OCI-LY3 (cell line): ENCODE data around the gene SHMT1.
"Not testable (repeated sequence)": the region's sequence is repeated elsewhere in the genome, so short reads cannot be mapped to it uniquely, and the experiment has no call there.

Source experiments
- H2AFZ ChIP-seq: fragments of 200-600, 300-600 bp; shearing (Covaris generic); 2 replicates; pipeline ENCODE4 v1.6.0; 2014; ENCODE audit warnings: antibody characterized with exemption, low read depth, low read length
- H3K27ac ChIP-seq: fragments of 200-600, 300-600 bp; sonication (generic); 2 replicates; pipeline ENCODE4 v1.5.1; 2014; ENCODE audit warnings: mild to moderate bottlenecking, low read length, moderate library complexity, mixed read lengths
- H3K27me3 ChIP-seq: fragments of 200-600, 300-600 bp; sonication (generic); 2 replicates; pipeline ENCODE4 v1.6.1; 2014; ENCODE audit warnings: low read depth, low read length, mixed read lengths
- H3K36me3 ChIP-seq: fragments of 200-600, 300-600 bp; sonication (generic); replicated peaks from 2 replicates; pipeline ENCODE3; 2014; ENCODE audit warnings: low read depth, low read length, mixed read lengths
- H3K4me1 ChIP-seq: fragments of 300-600, 200-600 bp; sonication (generic); 2 replicates; pipeline ENCODE4 v1.6.1; 2014; ENCODE audit warnings: low read length, mixed read lengths
- H3K4me2 ChIP-seq: fragments of 200-600, 300-600 bp; sonication (generic); 2 replicates; pipeline ENCODE4 v1.6.1; 2014; ENCODE audit warnings: low read length, mixed read lengths
- H3K4me3 ChIP-seq: fragments of 300-600, 200-600 bp; sonication (generic); 2 replicates; pipeline ENCODE4 v1.5.1; 2014; ENCODE audit warnings: antibody characterized with exemption, mild to moderate bottlenecking, low read length, moderate library complexity
- H3K79me2 ChIP-seq: fragments of 300-600, 200-600 bp; shearing (Covaris generic); 2 replicates; pipeline ENCODE4 v1.6.1; 2014; ENCODE audit warnings: mild to moderate bottlenecking, low read length, mixed read lengths
- H3K9ac ChIP-seq: fragments of 300-600, 200-600 bp; shearing (Covaris generic); 2 replicates; pipeline ENCODE4 v1.6.0; 2014; ENCODE audit warnings: mild to moderate bottlenecking, low read length, moderate library complexity
- H3K9me3 ChIP-seq: fragments of 200-600, 300-600 bp; shearing (Covaris generic); 2 replicates; pipeline ENCODE4 v1.6.1; 2014; ENCODE audit warnings: low read length, mixed read lengths; ENCODE audit not compliant: insufficient read depth
- H4K20me1 ChIP-seq: fragments of 200-600, 300-600 bp; sonication (generic); 2 replicates; pipeline ENCODE4 v1.6.1; 2016; ENCODE audit warnings: low read length, mixed read lengths; ENCODE audit not compliant: insufficient read depth
- EZH2phosphoT487 ChIP-seq: fragments of 200-600 bp; shearing (Covaris generic); IDR thresholded peaks from 2 replicates; pipeline ENCODE4 v1.6.1; 2018; ENCODE audit warnings: antibody characterized with exemption, mixed run types, low read depth
- TF ChIP-seq, protein P1 (sequence below): fragments of 200-600, 300-600 bp; sonication (generic); IDR thresholded peaks from 2 replicates; pipeline ENCODE4 v1.5.1; 2014; ENCODE audit warnings: antibody characterized with exemption, low read length, low read depth

Gene SHMT1

DNA sequence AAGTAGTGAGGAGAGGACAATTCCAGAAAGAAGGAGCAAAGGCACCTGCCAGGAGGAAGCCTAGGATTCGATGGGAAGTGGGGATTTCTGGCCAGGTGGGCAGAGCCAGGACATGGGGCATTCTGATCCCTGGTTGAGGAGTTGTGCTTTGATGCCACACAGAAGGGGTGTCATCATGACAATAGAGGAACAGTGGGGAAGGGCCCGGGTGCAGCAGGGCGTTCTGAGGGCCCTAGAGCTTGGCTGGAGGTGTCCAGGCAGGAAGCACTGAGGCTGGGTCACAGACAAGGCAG lies 18.5 kb upstream of the SHMT1 start:
- Histone ChIP-seq H3K4me1 (no peaks in the 10 kb centered on the region), H3K9me3 (no peaks in the 10 kb centered on the region), H3K79me2 (no peaks in the 10 kb centered on the region), H3K4me2 (no peak overlapping the region), H3K27me3 (no peaks in the 10 kb centered on the region), H3K9ac (no peak overlapping the region), H4K20me1 (no peaks in the 10 kb centered on the region), H3K36me3 (no peaks in the 10 kb centered on the region), H3K4me3 (no peak overlapping the region), H3K27ac (no peak overlapping the region), H2AFZ (no peak overlapping the region)
- no peak for TF ChIP-seq EZH2phosphoT487
- TF ChIP-seq, protein P1, sequence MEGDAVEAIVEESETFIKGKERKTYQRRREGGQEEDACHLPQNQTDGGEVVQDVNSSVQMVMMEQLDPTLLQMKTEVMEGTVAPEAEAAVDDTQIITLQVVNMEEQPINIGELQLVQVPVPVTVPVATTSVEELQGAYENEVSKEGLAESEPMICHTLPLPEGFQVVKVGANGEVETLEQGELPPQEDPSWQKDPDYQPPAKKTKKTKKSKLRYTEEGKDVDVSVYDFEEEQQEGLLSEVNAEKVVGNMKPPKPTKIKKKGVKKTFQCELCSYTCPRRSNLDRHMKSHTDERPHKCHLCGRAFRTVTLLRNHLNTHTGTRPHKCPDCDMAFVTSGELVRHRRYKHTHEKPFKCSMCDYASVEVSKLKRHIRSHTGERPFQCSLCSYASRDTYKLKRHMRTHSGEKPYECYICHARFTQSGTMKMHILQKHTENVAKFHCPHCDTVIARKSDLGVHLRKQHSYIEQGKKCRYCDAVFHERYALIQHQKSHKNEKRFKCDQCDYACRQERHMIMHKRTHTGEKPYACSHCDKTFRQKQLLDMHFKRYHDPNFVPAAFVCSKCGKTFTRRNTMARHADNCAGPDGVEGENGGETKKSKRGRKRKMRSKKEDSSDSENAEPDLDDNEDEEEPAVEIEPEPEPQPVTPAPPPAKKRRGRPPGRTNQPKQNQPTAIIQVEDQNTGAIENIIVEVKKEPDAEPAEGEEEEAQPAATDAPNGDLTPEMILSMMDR = no peak

DNA sequence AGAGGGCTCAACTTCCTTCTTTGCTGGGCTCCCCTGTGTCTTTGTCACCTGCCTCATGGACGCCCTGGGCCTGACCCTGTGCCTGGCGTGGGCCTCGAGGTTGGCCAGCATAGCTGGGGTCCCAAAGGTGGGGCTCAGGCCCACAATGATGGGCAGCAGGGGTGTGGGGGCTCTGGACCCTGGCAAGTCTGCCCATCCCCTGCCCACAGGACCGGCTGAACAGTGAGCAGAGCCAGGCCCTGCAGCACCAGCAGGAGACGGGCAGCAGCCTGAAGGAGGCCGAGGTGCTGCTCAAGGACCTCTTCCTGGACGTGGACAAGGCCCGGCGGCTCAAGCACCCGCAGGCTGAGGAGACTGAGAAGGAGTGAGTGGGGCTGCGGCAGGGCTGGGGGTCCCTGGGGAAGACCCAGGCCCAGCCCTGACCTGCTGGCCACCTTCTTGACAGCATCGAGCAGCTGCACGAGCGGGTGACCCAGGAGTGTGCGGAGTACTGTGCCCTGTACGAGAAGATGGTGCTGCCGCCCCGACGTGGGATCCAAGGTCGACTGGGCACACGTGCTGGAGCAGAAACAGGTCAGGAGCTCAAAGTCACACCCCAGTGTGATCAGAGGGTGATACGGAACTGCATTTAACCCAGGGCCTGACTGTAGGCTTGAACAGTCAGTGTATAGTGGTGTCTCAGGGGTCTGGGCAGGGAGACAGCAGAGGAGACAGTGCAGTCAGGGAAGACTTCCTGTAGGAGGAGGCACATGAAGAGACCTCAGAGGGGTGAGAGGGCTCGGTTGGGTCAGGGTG lies 18.0 kb upstream of the SHMT1 start:
- H3K27me3 ChIP-seq = no peaks in the 10 kb centered on the region
- TF ChIP-seq EZH2phosphoT487 = no peak
- TF ChIP-seq, protein P1 = no peak
- H3K4me3 ChIP-seq = no peak overlapping the region
- H3K36me3 ChIP-seq = no peaks in the 10 kb centered on the region
- H3K4me1 ChIP-seq = no peaks in the 10 kb centered on the region
- H3K9me3 ChIP-seq = no peaks in the 10 kb centered on the region
- no peak overlapping the region for H3K27ac ChIP-seq
- no peak overlapping the region for H3K9ac ChIP-seq
- H3K79me2 ChIP-seq = no peaks in the 10 kb centered on the region
- no peak overlapping the region for H3K4me2 ChIP-seq
- no peaks in the 10 kb centered on the region for H4K20me1 ChIP-seq
- H2AFZ ChIP-seq = no peak overlapping the region

DNA sequence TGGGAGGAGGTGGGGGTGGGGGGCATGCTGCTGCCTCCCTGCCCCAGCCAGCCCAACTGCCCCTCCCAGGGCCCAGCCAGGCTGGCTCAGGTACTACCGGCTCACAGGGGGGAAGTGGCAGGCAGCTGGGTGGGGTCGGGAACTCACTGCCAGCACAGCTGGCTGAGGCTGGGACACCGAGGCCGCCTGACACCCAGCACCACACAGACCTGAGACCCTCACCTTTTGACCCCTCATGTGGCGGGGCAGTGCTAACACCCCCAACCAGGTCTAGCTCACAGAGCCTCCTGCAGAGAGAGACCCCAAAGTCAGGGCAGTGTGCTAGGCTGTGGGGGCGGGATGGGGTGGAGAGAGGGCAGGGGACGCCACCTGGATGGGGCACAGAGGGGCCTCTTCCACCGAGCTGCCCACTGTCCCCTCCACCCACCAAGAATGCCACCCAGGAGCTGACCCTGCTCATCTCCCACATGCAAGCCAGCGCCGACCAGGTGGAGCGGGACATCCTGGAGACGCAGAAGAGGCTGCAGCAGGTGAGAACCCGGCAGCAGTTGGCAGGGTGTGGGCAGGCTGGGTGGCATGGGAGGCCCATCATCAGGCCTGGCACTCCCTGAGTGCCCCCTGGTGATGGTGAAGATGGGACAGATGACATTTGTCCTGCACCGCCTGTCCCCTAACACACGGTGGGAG lies 17.3 kb upstream of the SHMT1 start:
- no peaks in the 10 kb centered on the region for H3K27me3 ChIP-seq
- H2AFZ ChIP-seq = no peak overlapping the region
- H3K79me2 ChIP-seq = no peaks in the 10 kb centered on the region
- H3K4me2 ChIP-seq = no peak overlapping the region
- H3K9me3 ChIP-seq = no peaks in the 10 kb centered on the region
- no peak overlapping the region for H3K27ac ChIP-seq
- H4K20me1 ChIP-seq = no peaks in the 10 kb centered on the region
- no peaks in the 10 kb centered on the region for H3K4me1 ChIP-seq
- H3K4me3 ChIP-seq = no peak overlapping the region
- no peak overlapping the region for H3K9ac ChIP-seq
- TF ChIP-seq, protein P1 = no peak
- TF ChIP-seq EZH2phosphoT487 = no peak
- no peaks in the 10 kb centered on the region for H3K36me3 ChIP-seq

DNA sequence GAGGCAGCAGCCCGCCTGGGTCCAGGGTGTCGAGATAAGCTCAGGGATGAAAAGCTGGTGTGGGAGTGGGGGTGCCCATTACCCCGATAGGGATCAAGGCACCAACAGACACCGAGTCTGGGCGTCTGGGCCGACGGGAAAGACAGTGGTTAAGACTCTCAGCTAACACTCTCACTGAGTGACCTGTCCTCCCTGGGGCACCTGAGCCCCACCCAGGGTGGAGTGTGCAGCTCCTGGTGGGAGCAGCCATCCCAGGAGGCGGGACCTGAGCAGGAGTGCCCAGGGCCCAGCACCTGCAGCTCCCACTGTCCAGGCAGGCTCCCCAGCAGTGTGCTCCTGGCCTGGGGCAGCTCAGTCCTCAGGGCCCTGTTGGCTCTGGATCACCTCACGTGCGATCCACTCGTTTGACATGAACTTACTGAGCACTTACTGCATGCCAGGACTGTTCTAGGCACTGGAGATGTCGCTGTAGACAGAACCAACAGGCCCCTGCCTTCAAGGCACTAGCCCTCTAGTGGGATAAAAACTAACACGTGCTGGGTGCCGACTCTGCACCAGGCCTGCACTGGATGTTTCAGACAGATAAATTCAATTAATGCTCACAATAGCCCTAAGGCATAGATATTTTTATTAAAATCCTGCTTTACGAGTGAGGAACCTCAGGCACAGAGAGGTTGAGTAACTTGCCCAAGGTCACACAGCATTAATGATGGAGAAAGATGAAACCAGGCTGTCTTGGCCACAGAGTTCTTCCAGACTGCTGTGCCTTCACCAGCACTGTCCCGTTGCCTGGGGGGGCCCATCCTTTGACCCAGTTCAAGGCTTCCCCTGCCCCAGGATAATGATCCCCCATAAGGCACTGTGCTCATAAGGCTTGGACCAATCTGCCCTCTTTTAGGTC lies 16.1 kb upstream of the SHMT1 start:
- Histone ChIP-seq H3K4me3 (no peak overlapping the region), H3K9me3 (no peaks in the 10 kb centered on the region), H3K36me3 (no peaks in the 10 kb centered on the region), H4K20me1 (no peaks in the 10 kb centered on the region), H3K4me1 (no peaks in the 10 kb centered on the region), H3K9ac (no peak overlapping the region), H3K4me2 (no peak overlapping the region), H3K79me2 (no peaks in the 10 kb centered on the region), H3K27me3 (no peaks in the 10 kb centered on the region), H3K27ac (no peak overlapping the region), H2AFZ (no peak overlapping the region)
- no peak for TF ChIP-seq EZH2phosphoT487
- TF ChIP-seq, protein P1 = no peak

DNA sequence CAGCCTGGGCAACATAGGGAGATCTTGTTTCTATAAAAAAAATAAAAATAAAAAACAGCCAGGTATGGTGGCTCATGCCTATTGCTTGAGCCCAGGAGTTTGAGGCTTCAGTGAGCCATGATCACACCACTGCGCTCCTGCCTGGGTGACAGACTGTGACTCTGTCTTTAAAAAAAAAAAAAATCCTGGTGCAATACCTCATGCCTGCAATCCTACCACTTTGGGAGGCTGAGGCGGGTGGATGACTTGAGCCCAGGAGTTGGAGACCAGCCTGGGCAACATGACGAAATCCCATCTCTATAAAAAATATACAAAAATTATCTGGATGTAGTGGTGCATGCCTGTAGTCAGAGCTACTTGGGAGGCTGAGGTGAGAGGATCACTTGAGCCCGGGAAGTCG lies 15.3 kb upstream of the SHMT1 start:
- not testable (repeated sequence) for H3K9me3 ChIP-seq, H3K4me3 ChIP-seq, H3K27ac ChIP-seq, H3K36me3 ChIP-seq, H4K20me1 ChIP-seq, H3K79me2 ChIP-seq, H3K9ac ChIP-seq, H2AFZ ChIP-seq, H3K27me3 ChIP-seq, H3K4me2 ChIP-seq, H3K4me1 ChIP-seq
